GM21825 (cell line): ENCODE data around the gene PCED1A.
"Not testable (repeated sequence)": the region's sequence is repeated elsewhere in the genome, so short reads cannot be mapped to it uniquely, and the experiment has no call there.

Experiments used
- ATAC-seq: cut with Tn5 transposase; IDR thresholded peaks from one replicate; pipeline ENCODE4 v1.9.1; 2021; ENCODE audit warnings: mild to moderate bottlenecking, moderate library complexity; ENCODE audit not compliant: unreplicated experiment

The PCED1A gene

GRCh38 chr20:2834401-2835110 is 5.9 kb downstream of the PCED1A start:
- no peak for ATAC-seq

- no peak for ATAC-seq
Observed at GRCh38 chr20:2833761-2834160, 6.7 kb downstream of the PCED1A start.

GRCh38 chr20:2831206-2831605 is 9.2 kb downstream of the PCED1A start:
- ATAC-seq, result not testable (repeated sequence)

GRCh38 chr20:2829376-2829775 is 11.1 kb downstream of the PCED1A start:
- no peak for ATAC-seq

GRCh38 chr20:2826655-2827054 is 13.8 kb downstream of the PCED1A start:
- no peak for ATAC-seq

GRCh38 chr20:2825761-2826160 is 14.7 kb downstream of the PCED1A start:
- ATAC-seq, result no peak

GRCh38 chr20:2822073-2822472 is 18.4 kb downstream of the PCED1A start:
- ATAC-seq, result no peak

GRCh38 chr20:2820896-2821869 is 19.3 kb downstream of the PCED1A start:
- no peak for ATAC-seq

GRCh38 chr20:2820084-2820895 is 20.2 kb downstream of the PCED1A start:
- no peak for ATAC-seq

GRCh38 chr20:2817891-2818595 is 22.4 kb downstream of the PCED1A start:
- ATAC-seq, result no peak

- ATAC-seq, result no peak
Observed at GRCh38 chr20:2817341-2817726, 23.1 kb downstream of the PCED1A start.

- no peak for ATAC-seq
Observed at GRCh38 chr20:2816583-2817340, 23.7 kb downstream of the PCED1A start.

GRCh38 chr20:2816030-2816582 is 24.3 kb downstream of the PCED1A start, which contains the start of gene TMEM239:
TSS of gene TMEM239 (plus strand) at chr20:2816364. CDS start at chr20:2816555, 191 bp downstream.
- no peak for ATAC-seq

- ATAC-seq, result no peak
Observed at GRCh38 chr20:2815242-2815900, 25.1 kb downstream of the PCED1A start.

- ATAC-seq, result no peak
Observed at GRCh38 chr20:2814587-2815051, 25.8 kb downstream of the PCED1A start, which contains the start of gene C20orf141. TSS of gene C20orf141 (plus strand) at chr20:2814987. CDS start at chr20:2815185, 198 bp downstream.

- ATAC-seq, result no peak
Observed at GRCh38 chr20:2814076-2814475, 26.4 kb downstream of the PCED1A start.

GRCh38 chr20:2812189-2812588 is 28.3 kb downstream of the PCED1A start:
- ATAC-seq, result no peak

GRCh38 chr20:2809690-2810089 is 30.8 kb downstream of the PCED1A start:
- no peak for ATAC-seq

GRCh38 chr20:2807929-2808328 is 32.5 kb downstream of the PCED1A start:
- not testable (repeated sequence) for ATAC-seq
